Measurements from ENCODE around the gene PLEKHA8.

Gene PLEKHA8

DNA sequence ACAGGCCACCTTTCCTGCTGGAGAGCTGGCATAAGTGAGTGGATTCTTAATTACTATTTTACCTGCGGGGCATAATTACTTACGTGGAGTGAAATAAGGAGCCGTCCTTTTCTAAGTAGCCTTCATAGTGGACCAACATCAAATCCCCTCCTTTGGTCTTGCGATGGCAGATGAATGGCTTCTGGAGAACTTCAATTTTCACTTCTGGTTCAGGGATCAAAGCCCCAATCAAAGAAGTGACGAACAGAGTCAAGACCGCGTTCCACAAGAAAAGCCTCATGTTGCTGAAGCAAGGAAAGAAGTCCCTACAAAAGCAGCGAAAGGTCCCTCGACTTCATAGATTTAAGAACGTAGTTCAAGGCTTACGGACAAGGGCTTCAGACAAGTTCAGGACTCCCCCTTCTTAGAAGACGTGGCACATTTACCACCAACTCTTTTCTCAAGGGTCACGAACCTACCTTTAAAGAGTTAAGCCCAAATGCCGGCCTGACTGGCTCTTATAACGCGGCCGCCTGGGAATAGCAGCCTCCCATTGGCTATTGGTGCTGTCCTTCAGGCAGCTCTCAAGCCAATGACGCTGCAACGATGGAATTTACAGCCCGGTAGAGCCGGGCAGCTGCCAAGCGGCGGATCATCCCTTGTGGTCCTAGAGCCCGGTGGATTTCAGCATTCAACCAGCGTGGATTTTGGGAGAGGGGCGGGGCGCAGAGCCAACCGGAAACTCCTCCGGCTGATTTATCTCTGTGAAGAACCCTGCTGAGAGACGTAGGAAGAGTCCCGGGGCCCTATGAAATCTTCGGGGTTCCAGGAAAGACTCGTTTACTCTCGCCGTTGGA lies 1.8 kb upstream of the PLEKHA8 start, which contains the start of gene FKBP14:
Gene FKBP14 (minus strand): TSS at position 474 of the 836 bp plus-strand sequence. CDS start 194 bp downstream, at position 280.
- DNase-seq (ENCODE audit: low spot score), result peak; percentile 97

DNA sequence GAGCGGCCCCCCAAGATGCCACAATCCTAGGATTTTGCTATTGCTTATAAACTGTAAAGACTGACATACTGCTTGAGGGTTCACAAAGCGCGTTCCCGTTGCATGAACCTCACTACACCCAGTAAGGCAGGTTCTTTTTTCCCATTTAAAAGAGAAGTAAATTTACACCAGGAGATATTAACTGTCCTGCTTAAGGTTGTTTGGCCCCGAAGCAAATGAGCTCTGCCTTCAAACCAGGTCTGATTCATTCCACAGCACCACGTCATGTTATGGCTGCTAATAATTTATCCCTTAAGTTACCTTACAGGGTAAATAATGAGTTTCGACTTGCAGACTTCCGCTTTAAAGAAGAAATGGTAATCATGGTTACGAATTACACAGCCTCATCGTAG lies 1.2 kb upstream of the PLEKHA8 start:
- DNase-seq (ENCODE audit: low spot score), result peak; percentile 50

DNA sequence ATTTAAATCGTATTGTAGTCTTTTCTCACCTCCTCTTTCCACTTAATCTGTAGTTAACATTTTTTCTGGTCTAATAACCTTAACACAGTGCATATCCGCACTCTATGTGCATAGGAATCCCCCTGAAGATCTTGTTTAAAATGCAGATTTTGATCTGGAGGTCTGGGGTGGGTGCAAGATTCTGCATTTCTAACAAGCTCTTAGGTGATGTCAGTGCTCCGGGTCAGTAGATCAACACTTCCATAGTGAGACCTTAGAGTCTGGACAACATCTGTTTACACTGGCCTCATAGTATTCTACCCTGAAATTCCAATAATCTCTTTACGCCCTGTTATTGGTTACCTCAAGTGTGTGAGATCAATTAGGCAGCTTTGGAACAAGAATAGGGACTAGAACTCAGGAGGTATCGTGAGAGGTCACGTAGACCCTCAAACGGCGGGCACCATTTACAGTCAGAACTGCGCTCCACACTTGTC lies 434 bp upstream of the PLEKHA8 start:
- no peak for DNase-seq (ENCODE audit: low spot score)

DNA sequence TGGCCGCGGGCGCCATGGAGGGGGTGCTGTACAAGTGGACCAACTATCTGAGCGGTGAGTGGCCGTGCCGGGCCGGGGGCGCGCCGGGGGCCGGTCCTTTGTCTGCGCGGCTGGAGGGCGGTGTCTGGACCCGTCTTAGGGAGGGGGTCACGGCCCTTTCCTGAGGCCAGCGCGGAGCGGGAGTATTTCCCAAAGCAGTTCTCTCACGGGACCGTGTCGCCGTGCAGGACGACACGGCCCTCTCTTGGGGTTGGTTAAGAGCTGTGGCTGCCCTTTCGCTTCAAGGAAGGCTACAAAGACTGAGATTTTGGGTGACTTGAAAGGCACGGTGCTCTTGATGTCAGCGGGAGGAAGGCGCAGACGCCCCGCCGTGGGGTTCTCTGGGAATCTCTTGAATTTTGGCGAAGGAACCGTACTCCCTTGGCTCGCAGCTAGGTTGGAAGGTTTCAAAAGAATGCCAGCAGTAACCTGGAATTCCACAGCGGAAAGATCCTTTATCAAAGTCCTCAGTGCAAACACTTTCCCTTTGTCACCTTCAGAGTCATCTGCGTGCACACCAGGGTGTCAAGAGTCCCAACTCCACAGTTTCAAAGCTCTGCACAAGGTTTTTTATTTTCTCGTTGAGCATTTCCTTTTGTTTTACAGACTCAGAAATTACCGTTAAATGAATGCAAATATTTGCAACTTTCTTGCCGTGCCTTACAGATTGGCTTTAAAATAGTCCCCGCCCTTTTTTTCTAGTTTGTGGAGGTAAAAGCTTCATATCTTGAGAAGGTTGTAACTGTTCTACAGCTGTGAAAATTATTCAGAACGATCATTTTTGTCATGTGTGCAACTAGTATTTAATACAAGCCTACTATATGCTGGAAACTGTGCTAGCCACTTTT lies 780 bp downstream of the PLEKHA8 start:
- DNase-seq (ENCODE audit: low spot score), result peak; percentile 18

DNA sequence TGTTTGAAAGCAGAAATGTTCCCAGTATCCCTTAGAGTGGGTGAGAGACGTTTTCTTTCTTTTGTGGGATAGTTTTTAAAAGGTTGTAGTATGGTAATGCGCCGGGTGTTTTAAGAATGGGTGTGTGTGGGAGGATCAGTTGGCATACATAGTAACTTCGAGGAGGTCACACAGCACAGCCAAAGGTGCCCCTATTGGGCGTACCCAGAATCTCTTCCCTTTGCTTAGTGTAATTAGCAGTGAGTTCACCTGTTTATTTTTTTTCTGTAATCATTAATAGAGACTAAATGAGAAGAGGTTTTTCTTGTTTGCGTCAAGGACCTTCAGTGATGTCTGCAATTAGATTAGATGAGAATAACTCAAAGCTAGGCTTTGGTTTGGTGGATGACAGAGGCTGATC lies 1.5 kb downstream of the PLEKHA8 start:
- peak; percentile 17 for DNase-seq (ENCODE audit: low spot score)

DNA sequence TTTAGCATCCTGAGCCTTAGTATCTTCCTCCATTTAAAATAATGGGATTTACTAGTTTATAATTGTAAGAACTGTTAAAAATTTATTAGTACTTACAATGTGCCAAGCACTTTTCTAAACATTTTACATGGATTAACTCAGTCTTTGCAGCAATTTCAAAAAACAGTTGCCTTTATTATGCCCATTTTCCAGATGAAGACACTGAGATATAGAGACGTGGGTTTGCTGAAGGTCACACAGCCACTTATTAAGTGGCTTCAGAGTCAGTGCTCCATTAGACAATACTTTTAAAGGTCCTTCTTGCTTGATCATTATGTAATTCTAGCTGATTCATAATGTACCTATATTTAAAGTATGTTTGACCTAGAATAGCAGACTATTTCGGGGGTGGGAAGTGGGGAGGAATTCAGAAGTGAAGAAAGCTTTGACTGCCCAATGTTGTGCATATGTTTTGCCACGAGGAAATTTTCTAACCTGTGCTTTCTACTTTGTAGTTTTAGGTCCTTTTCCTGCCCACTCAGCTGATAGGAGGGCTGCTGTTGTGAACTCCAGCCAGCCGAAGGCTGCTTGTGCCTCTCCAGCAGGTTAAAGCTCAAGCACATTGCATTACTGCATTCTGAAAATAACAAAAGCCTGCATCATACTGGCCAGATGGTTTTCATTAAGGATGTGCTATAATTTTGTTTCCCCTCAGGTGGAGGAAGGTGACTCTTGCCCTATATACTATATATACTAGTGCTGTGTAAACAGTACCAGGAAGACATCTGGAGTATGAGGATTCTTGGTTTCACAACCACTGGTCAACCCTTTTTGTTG lies 4.3 kb downstream of the PLEKHA8 start:
- DNase-seq (ENCODE audit: low spot score), result no peak

DNA sequence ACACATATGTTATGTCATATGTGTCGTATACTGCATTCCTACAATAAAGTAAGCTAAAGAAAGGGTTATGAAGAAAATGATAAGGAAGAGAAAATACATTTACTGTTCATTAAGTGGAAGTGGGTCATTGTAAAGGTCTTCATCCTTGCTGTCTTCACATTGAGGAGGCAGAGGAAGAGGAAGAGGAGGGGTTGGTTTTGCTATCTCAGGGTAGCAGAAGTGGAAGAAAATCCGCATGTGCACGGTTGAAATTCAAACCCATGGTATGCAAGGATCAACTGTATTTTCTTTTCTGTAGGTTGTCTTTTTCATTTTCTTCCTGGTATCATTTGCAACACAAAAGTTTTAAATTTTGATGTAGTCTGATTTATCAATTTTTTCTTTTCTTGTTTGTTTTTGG lies 6.3 kb downstream of the PLEKHA8 start:
- no peak for DNase-seq (ENCODE audit: low spot score)

DNA sequence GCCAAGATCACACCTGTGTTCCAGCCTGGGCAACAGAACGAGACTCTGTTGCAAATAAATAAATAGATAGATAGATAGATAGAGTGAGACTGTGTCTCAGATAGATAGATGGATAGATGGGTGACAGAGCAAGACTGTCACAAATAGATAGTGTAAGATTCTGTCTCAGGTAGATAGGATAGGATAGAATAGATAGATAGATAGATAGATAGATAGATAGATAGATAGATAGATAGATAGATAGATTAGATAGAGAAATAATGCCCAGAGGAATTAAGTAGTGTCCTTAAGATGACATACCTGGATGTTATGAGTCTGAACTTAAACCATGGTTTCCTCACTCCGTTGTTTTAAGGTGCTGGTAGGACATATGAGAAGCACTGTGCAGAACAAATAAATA lies 8.0 kb downstream of the PLEKHA8 start:
- no peak for DNase-seq (ENCODE audit: low spot score)

DNA sequence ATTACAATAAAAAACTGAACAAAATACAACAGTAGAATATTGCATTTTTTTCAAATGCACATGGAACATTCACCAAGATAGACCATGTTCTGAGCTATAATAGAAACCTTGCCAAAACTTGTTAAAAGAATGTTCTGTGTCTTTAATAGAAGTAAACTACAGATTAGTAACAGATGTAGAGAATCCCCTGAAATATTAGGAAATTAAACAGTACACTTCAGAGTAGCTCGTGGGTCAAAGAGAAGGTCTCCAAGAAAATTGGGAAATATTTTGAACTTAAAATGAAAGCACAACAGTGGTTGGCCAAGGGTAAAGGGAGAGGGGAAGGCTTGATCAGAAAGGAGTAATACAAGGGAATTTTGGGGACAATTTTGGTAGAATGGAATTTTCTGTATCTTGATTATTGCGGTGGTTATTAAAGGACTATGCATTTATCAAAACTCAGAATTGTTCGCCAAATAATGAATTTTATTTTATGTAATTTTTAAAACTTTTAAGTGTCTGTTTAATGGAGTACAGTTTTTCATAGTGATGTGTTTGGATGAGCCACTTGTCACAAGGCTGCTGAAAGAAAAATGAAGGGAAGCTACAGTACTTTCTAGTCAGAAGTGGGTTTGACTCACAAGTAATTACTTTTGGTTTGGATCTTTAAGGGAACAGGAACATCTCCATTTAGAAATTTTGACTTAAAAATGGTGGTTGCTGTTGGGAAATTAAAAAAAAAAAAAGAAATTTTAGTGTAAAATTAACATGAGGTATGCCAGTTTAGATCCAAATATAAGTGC lies 10.2 kb downstream of the PLEKHA8 start:
- no peak for DNase-seq (ENCODE audit: low spot score)

DNA sequence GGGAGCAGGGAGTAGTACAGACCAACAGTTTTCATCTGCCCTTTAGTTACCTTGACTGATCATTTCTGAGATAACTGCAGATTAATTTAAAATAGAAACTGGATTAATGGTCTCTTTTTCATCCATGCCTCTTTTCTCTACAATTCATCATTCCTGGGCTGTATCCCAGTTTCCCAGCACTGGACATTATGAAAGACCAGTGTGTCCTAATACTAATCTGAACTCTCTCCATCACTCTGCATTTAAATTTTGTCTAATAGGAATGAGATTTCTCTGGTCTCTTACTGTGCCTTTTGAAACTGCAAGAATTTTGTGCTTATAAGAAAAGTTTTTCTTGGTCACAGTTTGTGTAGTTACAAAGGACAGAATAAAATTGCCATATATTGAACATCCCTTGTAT lies 12.7 kb downstream of the PLEKHA8 start:
- DNase-seq (ENCODE audit: low spot score), result no peak

DNA sequence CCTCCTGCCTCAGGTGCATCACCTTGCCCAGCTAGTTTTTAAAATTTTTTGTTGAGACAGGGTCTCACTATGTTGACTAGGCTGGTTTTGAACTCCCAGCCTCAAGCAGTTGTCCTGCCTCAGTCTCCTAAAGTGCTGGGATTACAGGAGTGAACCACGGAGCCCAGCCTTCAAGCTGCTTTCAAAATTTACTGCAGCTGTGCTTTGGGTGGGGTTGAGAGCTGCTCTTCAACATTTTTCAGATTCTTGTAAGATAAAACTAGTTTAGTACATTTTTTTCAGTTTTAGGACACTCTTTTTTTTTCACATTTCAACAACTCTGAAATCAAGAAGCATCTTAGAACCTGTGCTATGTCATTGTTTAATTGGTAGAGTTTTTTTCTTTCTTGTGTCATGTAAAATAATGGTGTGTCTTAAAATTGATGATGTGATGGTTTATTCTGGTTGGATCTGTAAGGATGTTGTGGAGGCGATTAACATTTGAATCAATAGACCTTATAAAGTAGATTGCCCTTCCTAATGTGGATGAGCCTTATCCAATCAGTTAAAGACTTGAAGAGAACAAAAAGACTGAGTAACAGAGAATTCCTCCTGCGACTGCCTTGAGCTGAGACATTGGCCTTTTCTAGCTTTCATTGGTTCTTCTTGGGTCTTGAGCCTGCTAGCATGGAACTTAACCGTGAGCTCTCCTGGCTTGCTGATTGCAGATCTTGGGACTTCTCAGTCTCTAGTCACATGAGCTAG lies 13.5 kb downstream of the PLEKHA8 start:
- no peak for DNase-seq (ENCODE audit: low spot score)

DNA sequence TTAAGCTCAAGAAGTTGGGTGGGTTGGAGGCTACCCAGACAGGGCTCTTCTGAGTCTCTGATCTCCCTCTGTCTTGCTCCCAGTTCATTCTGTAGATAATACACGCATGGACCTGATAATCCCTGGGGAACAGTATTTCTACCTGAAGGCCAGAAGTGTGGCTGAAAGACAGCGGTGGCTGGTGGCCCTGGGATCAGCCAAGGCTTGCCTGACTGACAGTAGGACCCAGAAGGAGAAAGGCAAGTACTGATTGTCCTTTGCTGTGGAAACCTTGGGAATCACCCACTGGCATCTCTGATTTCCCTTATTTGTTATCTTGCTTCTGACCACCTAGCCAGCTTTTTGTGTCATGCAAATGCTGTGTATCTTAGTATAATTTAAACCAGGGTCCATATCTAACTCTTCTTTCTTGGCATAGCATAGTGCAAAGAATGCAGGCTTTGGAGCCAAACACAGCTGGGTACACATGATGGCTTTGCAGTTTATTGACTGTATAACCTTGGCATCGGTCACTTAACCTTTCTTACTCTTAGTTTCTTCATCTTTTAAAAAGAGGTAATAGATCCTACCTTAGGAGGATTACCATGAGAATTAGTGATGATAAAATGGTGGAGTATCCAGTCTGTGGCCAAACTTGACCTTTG lies 18.0 kb downstream of the PLEKHA8 start:
- no peak for DNase-seq (ENCODE audit: low spot score)

DNA sequence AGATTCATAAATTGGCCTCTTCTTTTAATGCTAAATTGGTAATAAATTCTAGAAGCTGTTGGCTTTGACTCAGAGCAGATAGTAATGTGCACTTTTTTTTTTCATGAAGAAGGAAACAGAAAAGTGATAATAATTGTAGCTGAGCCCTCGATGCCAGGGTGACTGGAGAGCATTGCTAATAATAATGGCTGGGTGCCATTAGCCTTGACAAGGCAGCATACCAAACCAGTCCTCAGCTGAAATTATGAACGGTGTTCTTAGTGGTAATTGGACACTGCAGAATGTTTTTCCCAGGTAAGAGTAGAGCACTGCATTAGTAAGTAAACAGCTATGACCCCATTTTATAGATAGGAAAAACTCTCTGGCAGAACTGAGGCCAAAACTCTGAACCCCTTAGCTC lies 18.9 kb downstream of the PLEKHA8 start:
- no peak for DNase-seq (ENCODE audit: low spot score)

DNA sequence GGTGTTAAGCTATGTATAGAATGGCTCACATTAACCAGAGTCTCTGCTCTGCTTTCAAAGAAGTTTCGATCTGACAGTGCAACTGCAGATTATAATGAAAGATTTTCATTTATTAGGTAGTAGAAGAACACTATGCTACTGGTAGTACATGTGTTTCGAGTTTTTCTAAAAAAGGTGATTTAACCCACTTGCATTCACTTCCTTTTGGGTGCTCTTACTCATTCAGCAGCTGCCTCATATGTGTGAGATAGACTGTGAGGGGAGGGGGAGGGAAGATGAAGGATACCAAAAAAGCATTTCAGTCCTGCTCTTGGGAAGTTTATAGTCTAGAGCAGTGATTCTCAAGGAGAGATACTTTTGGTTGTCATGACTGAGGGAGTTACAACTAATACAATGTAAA lies 20.4 kb downstream of the PLEKHA8 start:
- DNase-seq (ENCODE audit: low spot score), result no peak

DNA sequence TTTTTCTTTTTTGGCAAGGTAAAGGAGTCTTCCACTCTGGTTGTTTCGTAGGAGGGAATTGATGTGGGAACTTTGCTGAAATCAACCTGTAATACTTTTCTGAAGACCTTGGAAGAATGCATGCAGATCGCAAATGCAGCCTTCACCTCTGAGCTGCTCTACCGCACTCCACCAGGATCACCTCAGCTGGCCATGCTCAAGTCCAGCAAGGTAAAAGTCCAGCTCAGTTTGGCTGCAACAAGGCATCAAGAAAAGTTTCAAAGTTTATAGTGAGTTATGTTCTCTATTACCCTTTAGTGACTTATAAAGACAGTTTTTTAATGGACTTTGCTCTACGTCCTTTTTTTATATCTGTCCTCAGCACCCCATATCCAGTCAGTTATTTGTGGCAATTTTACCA lies 21.0 kb downstream of the PLEKHA8 start:
- DNase-seq (ENCODE audit: low spot score), result no peak

DNA sequence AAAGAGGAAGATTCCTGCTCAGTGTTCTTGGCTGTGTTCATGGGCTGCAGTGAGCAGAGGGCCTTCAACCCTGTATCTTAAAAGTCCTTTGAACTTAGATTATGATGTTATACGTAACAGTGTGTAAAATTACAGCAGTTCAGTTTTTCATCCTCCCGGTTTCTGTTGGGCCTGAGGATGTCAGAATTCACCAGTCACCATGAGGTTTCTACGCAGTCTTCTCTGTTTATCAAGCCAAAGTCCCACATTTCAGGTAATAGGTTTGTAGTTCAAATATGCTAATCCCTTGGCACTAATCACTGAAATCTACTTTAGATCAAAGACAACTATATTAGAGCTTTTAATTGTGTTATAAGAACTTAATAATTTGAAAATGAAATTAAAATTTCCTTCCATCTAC lies 24.9 kb downstream of the PLEKHA8 start:
- no peak for DNase-seq (ENCODE audit: low spot score)

DNA sequence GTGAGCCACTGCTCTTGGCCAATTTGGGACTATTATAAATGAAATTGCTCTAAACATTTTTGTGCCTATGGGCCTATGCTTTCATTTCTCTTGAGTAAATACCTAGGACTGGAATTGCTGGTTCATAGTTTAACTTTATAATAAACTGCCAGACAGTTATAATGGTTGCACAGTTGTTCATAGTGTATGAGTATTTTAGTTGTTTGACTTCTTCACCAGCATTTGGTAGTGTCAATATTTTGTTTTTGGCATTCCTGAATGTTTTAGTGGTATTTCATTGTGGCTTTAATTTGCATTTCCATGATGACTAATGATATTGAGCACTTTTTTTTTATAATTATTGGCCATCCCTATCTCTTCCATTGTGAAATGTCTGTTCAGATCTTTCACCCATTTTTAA lies 29.5 kb downstream of the PLEKHA8 start:
- no peak for DNase-seq (ENCODE audit: low spot score)

DNA sequence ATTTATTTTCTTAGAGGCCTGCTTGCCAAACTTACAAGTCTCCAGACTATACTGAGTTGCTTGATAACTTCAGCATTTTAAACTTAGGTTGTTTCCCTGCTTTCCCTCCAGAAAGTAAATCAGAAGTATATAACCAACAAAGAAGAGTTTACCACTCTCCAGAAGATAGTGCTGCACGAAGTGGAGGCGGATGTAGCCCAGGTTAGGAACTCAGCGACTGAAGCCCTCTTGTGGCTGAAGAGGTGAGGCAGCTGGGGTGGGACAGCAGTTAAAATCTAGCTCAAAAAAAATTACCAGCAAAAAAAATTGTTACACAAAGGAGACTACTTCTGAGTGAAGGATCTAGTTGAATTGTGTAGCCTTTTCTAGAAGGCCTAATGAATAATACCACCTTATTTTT lies 33.6 kb downstream of the PLEKHA8 start:
- peak; percentile 13 for DNase-seq (ENCODE audit: low spot score)

DNA sequence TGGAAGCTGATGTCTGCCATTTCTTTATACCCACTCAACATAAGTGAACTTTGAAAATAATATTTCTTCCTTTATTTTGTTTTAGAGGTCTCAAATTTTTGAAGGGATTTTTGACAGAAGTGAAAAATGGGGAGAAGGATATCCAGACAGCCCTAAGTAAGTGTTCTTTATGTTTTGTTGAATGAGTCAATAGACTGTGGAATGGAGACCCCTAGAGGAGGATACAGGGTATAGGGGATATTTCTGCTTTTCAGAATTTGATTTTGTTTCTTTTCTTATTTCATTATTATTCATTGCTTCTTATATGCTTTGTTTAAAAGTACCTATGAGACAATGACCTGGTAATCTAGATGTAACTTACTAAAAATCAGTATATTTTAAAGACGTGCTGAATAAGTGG lies 34.4 kb downstream of the PLEKHA8 start:
- DNase-seq (ENCODE audit: low spot score), result peak; percentile 51

DNA sequence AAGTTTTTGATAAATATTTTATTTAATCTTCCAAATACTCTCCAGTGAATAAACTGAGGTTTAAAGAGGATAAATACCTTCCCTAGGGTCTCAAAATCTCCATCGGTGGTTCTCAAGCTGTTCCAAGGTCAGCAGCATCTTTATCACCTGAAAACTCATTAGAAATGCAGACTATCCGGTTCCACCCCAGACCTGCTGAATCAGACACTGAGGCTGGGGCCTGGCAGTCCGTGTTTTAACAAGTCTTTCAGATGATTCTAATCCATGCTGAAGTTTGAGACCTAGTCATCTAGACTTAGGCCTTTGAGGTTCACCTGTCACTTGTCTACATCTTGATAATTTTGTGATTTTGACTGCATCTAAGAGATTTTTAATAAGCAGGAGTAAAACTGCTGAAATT lies 37.5 kb downstream of the PLEKHA8 start:
- DNase-seq (ENCODE audit: low spot score), result no peak
